Mesenchymal stem cell (in vitro differentiated cells and primary cell): ENCODE measurements around the gene SYPL1.

Experiments
- DNase-seq: peaks from one replicate; pipeline ENCODE4 v3.0.0-alpha.2; 2013
- H2AFZ ChIP-seq: one replicate; pipeline ENCODE4 v1.6.1; 2013; ENCODE audit warnings: low read depth, mild to moderate bottlenecking, control low read depth, inconsistent platforms, low read length, moderate library complexity
- H2AK5ac ChIP-seq: 2 replicates; pipeline ENCODE4 v1.6.1; 2013; ENCODE audit warnings: low read length, moderate library complexity, mild to moderate bottlenecking, inconsistent platforms; ENCODE audit not compliant: severe bottlenecking
- H2BK120ac ChIP-seq: one replicate; pipeline ENCODE4 v1.6.1; 2013; ENCODE audit warnings: low read depth, mild to moderate bottlenecking, inconsistent platforms, low read length, moderate library complexity
- H2BK12ac ChIP-seq, 2 experiments: one replicate each; pipeline ENCODE4 v1.6.1; 2013; ENCODE audit warnings: inconsistent platforms in 2 of 2, low read length in 2 of 2, mild to moderate bottlenecking in 2 of 2, moderate library complexity in 2 of 2, control low read depth in 1 of 2
- H2BK15ac ChIP-seq: one replicate; pipeline ENCODE4 v1.6.1; 2013; ENCODE audit warnings: mild to moderate bottlenecking, low read depth, inconsistent platforms; ENCODE audit not compliant: poor library complexity, severe bottlenecking
- H2BK5ac ChIP-seq: 2 replicates; pipeline ENCODE4 v1.6.1; 2013; ENCODE audit warnings: low read depth, mild to moderate bottlenecking, low read length, control low read depth, inconsistent platforms; ENCODE audit not compliant: poor library complexity, severe bottlenecking
- H3K14ac ChIP-seq, 2 experiments: one replicate each; pipeline ENCODE4 v1.6.1; 2013; ENCODE audit warnings: inconsistent platforms in 2 of 2, low read length in 2 of 2, control low read depth in 1 of 2, mild to moderate bottlenecking in 1 of 2, moderate library complexity in 1 of 2
- H3K18ac ChIP-seq, 2 experiments: one replicate each; pipeline ENCODE4 v1.6.1; 2013; ENCODE audit warnings: inconsistent platforms in 2 of 2, low read length in 2 of 2, control low read depth in 1 of 2, low read depth in 1 of 2, mild to moderate bottlenecking in 1 of 2
- H3K23ac ChIP-seq, 2 experiments: one replicate each; pipeline ENCODE4 v1.6.1; 2013; ENCODE audit warnings: inconsistent platforms in 2 of 2, low read length in 2 of 2, mild to moderate bottlenecking in 2 of 2, moderate library complexity in 2 of 2, control low read depth in 1 of 2
- H3K27ac ChIP-seq: 2 replicates; pipeline ENCODE4 v1.5.1; 2013; ENCODE audit warnings: mild to moderate bottlenecking, moderate library complexity, low read length, control low read depth, inconsistent platforms; ENCODE audit not compliant: poor library complexity, severe bottlenecking
- H3K27me3 ChIP-seq, 2 experiments: 2 replicates each; pipeline versions ENCODE4 v1.6.1 to v1.7.0; 2013; ENCODE audit warnings: low read length in 2 of 2, mild to moderate bottlenecking in 2 of 2, moderate library complexity in 2 of 2, control low read depth in 1 of 2, inconsistent platforms in 1 of 2; ENCODE audit not compliant: control insufficient read depth in 1 of 2, insufficient read depth in 1 of 2
- H3K36me3 ChIP-seq, 2 experiments: 2 replicates each; pipeline versions ENCODE4 v1.6.1 to v1.7.0; 2013; ENCODE audit warnings: low read length in 2 of 2, control low read depth in 1 of 2, inconsistent platforms in 1 of 2, low read depth in 1 of 2, mild to moderate bottlenecking in 1 of 2; ENCODE audit not compliant: insufficient read depth in 2 of 2, control insufficient read depth in 1 of 2
- H3K4ac ChIP-seq, 2 experiments: one replicate each; pipeline ENCODE4 v1.6.1; 2013; ENCODE audit warnings: inconsistent platforms in 2 of 2, low read length in 2 of 2, mild to moderate bottlenecking in 2 of 2, moderate library complexity in 2 of 2, control low read depth in 1 of 2, low read depth in 1 of 2
- H3K4me1 ChIP-seq: 2 replicates; pipeline ENCODE4 v1.6.1; 2013; ENCODE audit warnings: low read depth, low read length, control low read depth; ENCODE audit not compliant: control insufficient read depth, insufficient read depth
- H3K4me2 ChIP-seq: 2 replicates; pipeline ENCODE4 v1.6.1; 2013; ENCODE audit warnings: low read length, mild to moderate bottlenecking, inconsistent platforms; ENCODE audit not compliant: poor library complexity, severe bottlenecking
- H3K4me3 ChIP-seq, 2 experiments: 2 replicates each; pipeline versions ENCODE4 v1.5.1 to v1.7.0; 2013; ENCODE audit warnings: low read length in 2 of 2, mild to moderate bottlenecking in 2 of 2, control low read depth in 1 of 2, low read depth in 1 of 2; ENCODE audit not compliant: insufficient read depth in 1 of 2
- H3K79me1 ChIP-seq: replicated peaks from 2 replicates; pipeline ENCODE4 v1.6.1; 2013; ENCODE audit warnings: mild to moderate bottlenecking, control low read depth, low read length, inconsistent platforms; ENCODE audit not compliant: poor library complexity, severe bottlenecking
- H3K9ac ChIP-seq: 2 replicates; pipeline ENCODE4 v1.7.0; 2013; ENCODE audit warnings: mild to moderate bottlenecking, low read length, moderate library complexity
- H3K9me3 ChIP-seq: 2 replicates; pipeline ENCODE4 v1.7.0; 2013; ENCODE audit warnings: mild to moderate bottlenecking, low read length; ENCODE audit not compliant: control insufficient read depth
- H4K8ac ChIP-seq: one replicate; pipeline ENCODE4 v1.6.1; 2013; ENCODE audit warnings: inconsistent platforms, mild to moderate bottlenecking, low read length, moderate library complexity
- H4K91ac ChIP-seq: one replicate; pipeline ENCODE4 v1.6.1; 2013; ENCODE audit warnings: mild to moderate bottlenecking, low read length, inconsistent platforms
- WGBS: methylation state at CpG from one replicate; pipeline ENCODE4 v1.1.7; 2013; ENCODE audit warnings: mixed read lengths; 5-methylcytosine and 5-hydroxymethylcytosine counted together

The SYPL1 gene

GRCh38 chr7:106049139-106049752 is 62.9 kb downstream of the SYPL1 start:
- H3K36me3 ChIP-seq, result no peaks in the 10 kb centered on the region
- H4K8ac ChIP-seq, result no peak overlapping the region
- no peak overlapping the region for H3K9ac ChIP-seq
- no peak overlapping the region for H3K23ac ChIP-seq
- H3K14ac ChIP-seq, result no peak overlapping the region
- H2BK12ac ChIP-seq, result no peak overlapping the region
- H3K27ac ChIP-seq, result no peak overlapping the region
- no peaks in the 10 kb centered on the region for H3K9me3 ChIP-seq
- H3K4ac ChIP-seq, result no peak overlapping the region
- peaks cover 7% of the 10 kb centered on the region for H3K4me1 ChIP-seq
- 88% methylated on average over 7 of the region's 9 CpGs for WGBS
- H3K18ac ChIP-seq, result no peak overlapping the region
- no peak overlapping the region for H2BK5ac ChIP-seq
- H2AK5ac ChIP-seq, result no peak overlapping the region
- H3K4me2 ChIP-seq, result no peak overlapping the region
- no peak overlapping the region for H4K91ac ChIP-seq
- H3K27me3 ChIP-seq, result peaks cover 35 to 43% of the 10 kb centered on the region in 2 experiments
- DNase-seq, result no peak
- H2BK120ac ChIP-seq, result no peak overlapping the region
- H2BK15ac ChIP-seq, result no peak overlapping the region
- H2AFZ ChIP-seq, result no peak overlapping the region
- H3K4me3 ChIP-seq, result no peak overlapping the region
- H3K79me1 ChIP-seq, result no peaks in the 10 kb centered on the region

GRCh38 chr7:106048706-106049020 is 63.4 kb downstream of the SYPL1 start:
- no peak overlapping the region for H3K9ac ChIP-seq
- H4K8ac ChIP-seq, result no peak overlapping the region
- no peak overlapping the region for H2AFZ ChIP-seq
- H3K9me3 ChIP-seq, result no peaks in the 10 kb centered on the region
- H2BK5ac ChIP-seq, result no peak overlapping the region
- H3K4me2 ChIP-seq, result no peak overlapping the region
- H3K27ac ChIP-seq, result no peak overlapping the region
- no peak overlapping the region for H2AK5ac ChIP-seq
- H4K91ac ChIP-seq, result no peak overlapping the region
- no peak overlapping the region for H3K14ac ChIP-seq
- no peaks in the 10 kb centered on the region for H3K36me3 ChIP-seq
- no peak for DNase-seq
- H2BK120ac ChIP-seq, result no peak overlapping the region
- H2BK12ac ChIP-seq, result no peak overlapping the region
- no peak overlapping the region for H3K23ac ChIP-seq
- peaks cover 7% of the 10 kb centered on the region for H3K4me1 ChIP-seq
- H3K4ac ChIP-seq, result no peak overlapping the region
- peaks cover 37 to 45% of the 10 kb centered on the region in 2 experiments for H3K27me3 ChIP-seq
- H2BK15ac ChIP-seq, result no peak overlapping the region
- no peaks in the 10 kb centered on the region for H3K79me1 ChIP-seq
- 100% methylated on average over 2 of the region's 2 CpGs for WGBS
- H3K4me3 ChIP-seq, result no peak overlapping the region
- no peak overlapping the region for H3K18ac ChIP-seq

GRCh38 chr7:106047818-106048705 is 64.0 kb downstream of the SYPL1 start:
- no peak overlapping the region for H3K9ac ChIP-seq
- H3K14ac ChIP-seq, result no peak overlapping the region
- no peak for DNase-seq
- no peaks in the 10 kb centered on the region for H3K36me3 ChIP-seq
- H3K4me1 ChIP-seq, result peaks cover 7% of the 10 kb centered on the region
- no peak overlapping the region for H3K27ac ChIP-seq
- no peak overlapping the region for H2BK15ac ChIP-seq
- H2BK5ac ChIP-seq, result no peak overlapping the region
- peaks cover 39 to 45% of the 10 kb centered on the region in 2 experiments for H3K27me3 ChIP-seq
- 91% methylated on average over 10 of the region's 10 CpGs for WGBS
- H3K4me3 ChIP-seq, result no peak overlapping the region
- no peak overlapping the region for H3K23ac ChIP-seq
- H2BK120ac ChIP-seq, result no peak overlapping the region
- H3K9me3 ChIP-seq, result no peaks in the 10 kb centered on the region
- no peak overlapping the region for H3K4me2 ChIP-seq
- no peak overlapping the region for H2AK5ac ChIP-seq
- H3K4ac ChIP-seq, result no peak overlapping the region
- H2AFZ ChIP-seq, result no peak overlapping the region
- no peak overlapping the region for H4K91ac ChIP-seq
- H3K18ac ChIP-seq, result no peak overlapping the region
- H2BK12ac ChIP-seq, result no peak overlapping the region
- H4K8ac ChIP-seq, result no peak overlapping the region
- H3K79me1 ChIP-seq, result no peaks in the 10 kb centered on the region

GRCh38 chr7:106047184-106047583 is 64.9 kb downstream of the SYPL1 start:
- peaks cover 7% of the 10 kb centered on the region for H3K4me1 ChIP-seq
- no peak overlapping the region for H4K8ac ChIP-seq
- no peak overlapping the region for H2AFZ ChIP-seq
- 95% methylated on average over 4 of the region's 5 CpGs for WGBS
- H3K4ac ChIP-seq, result no peak overlapping the region
- H3K23ac ChIP-seq, result no peak overlapping the region
- no peak overlapping the region for H3K14ac ChIP-seq
- no peak overlapping the region for H3K4me3 ChIP-seq
- no peak overlapping the region for H2BK120ac ChIP-seq
- H2BK15ac ChIP-seq, result no peak overlapping the region
- no peak overlapping the region for H3K27ac ChIP-seq
- no peaks in the 10 kb centered on the region for H3K36me3 ChIP-seq
- H3K27me3 ChIP-seq, result peaks cover 39 to 45% of the 10 kb centered on the region in 2 experiments
- no peak overlapping the region for H4K91ac ChIP-seq
- H3K18ac ChIP-seq, result no peak overlapping the region
- no peak overlapping the region for H3K4me2 ChIP-seq
- H2AK5ac ChIP-seq, result no peak overlapping the region
- H3K9ac ChIP-seq, result no peak overlapping the region
- no peak overlapping the region for H2BK5ac ChIP-seq
- no peaks in the 10 kb centered on the region for H3K9me3 ChIP-seq
- no peak for DNase-seq
- H3K79me1 ChIP-seq, result no peaks in the 10 kb centered on the region
- H2BK12ac ChIP-seq, result no peak overlapping the region
